Activated naive CD4-positive, alpha-beta T cell treated with Interleukin-2 at 50 U/mL for 16 hours (primary cell): ENCODE data around the gene TASL.
A peak's percentile ranks its signal among the peaks of the same experiment; 100 is the strongest.
"Not testable (repeated sequence)": the region's sequence is repeated elsewhere in the genome, so short reads cannot be mapped to it uniquely, and the experiment has no call there.

Experiments
- DNase-seq: peaks from one replicate; pipeline ENCODE4 v3.0.0-alpha.2; 2020

The TASL gene, protein sequence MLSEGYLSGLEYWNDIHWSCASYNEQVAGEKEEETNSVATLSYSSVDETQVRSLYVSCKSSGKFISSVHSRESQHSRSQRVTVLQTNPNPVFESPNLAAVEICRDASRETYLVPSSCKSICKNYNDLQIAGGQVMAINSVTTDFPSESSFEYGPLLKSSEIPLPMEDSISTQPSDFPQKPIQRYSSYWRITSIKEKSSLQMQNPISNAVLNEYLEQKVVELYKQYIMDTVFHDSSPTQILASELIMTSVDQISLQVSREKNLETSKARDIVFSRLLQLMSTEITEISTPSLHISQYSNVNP

DNA sequence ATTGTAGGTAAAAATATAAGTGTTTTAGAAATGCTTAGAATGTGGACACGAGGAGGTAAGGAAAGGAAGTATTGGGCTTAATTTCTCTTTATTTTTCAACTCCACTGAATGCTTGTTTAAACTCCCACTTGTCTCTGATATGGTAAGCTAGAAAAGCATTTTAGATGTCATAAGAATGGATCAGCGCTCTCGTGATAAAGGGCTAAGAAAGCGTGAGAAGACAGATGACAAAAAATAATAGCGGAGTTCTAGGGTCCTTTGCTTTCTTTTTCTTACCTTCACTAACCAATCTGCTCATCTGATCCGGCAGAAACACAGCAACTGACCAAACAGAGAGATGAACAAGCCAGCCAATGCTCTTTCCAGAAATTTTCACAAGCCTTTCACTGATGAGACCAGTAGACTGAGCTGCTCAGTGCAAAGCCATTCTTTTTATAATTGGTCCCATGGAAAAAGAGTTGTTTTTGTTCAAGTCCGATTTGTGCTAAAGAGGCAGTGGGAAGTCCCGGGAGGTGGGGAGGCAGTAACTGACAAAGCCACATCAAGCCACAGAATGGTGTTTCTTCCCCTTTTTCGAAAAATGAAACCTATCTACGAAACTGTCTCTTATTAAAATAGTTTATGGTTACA is at the start of gene TASL:
Gene TASL, minus strand, starts transcription at position 405 of the 630 bp plus-strand sequence. CDS start 17,411 bp downstream, outside the sequence.
- peak; percentile 22 for DNase-seq

GRCh38 chrX:30626402-30626801 is 48.8 kb upstream of the TASL start:
- no peak for DNase-seq

DNA sequence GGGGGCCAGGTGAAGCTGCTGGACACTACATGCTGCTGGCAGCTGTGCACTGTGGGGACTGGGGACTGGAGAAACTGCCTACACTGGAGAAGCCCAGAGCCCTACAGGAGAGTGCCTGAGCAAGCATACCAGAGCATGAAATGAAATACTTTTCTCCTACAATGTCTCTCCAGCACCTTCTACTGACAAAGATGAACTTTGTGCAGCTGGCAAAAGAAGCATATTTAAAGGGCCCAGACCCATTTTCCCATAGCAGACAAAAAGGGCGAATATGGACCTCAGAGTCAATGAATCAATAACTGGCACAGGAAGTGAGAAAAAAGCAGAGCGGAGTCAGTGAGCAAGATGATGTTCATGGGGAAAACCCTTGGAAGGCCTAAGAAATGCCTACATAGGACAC is 44.8 kb upstream of the TASL start:
- DNase-seq = no peak

DNA sequence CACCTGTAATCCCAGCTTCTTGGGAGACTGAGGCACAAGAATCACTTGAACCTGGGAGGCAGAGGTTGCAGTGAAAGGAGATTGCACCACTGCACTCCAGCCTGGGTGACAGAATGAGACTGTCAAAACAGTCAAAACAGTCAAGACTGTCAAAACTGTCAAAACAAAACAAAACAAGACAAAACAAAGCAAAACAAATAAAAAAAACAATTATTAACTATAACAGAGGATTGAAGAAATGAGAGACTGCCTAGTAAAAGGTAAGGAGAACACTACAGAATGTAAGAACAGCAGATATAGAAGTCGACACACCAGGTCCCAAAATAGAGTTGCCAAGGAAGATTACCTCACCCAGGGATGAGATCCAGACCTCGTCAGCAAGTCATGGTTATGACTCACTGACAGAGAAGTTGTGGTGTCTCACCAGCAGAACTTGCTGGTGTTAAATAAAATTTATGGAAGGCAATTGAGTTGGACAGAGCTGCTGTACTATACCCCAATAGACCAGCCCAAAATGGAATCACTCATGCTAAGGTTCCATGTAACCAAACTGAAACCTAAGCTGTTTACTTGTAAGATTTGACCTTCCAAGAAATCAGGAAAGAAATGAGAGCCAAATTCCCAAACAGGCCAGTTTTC is 43.5 kb upstream of the TASL start:
- no peak for DNase-seq

GRCh38 chrX:30620125-30620524 is 42.6 kb upstream of the TASL start:
- DNase-seq = no peak

DNA sequence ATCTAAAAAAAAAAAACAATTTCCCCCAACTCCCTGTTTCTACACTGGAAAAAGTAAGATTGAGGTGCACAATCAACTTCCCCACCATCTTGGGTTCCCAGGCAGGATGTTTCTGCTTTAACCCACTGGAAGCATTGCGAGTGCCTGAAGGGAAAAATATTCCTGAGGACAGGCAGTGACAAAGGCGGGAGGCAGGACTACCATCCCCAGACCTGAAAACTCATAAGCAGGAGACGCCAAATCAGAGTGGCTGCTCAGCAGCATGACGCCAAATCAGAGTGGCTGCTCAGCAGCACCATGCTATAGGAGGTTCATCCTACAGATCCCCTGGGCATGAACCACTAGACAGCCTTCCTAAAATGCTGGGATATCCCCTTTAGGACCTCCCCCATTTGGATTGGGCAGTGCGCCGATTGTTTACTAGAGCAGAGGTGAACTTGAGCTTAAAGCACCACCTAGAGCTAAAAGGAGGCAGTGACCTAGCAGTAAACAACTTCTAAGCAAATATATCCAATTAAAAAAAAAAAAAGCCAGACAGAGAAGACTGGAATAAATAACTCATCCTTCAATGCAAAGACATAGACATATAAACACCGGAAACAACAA is 40.7 kb upstream of the TASL start:
- DNase-seq = no peak

GRCh38 chrX:30615229-30615628 is 37.7 kb upstream of the TASL start:
- DNase-seq = no peak

DNA sequence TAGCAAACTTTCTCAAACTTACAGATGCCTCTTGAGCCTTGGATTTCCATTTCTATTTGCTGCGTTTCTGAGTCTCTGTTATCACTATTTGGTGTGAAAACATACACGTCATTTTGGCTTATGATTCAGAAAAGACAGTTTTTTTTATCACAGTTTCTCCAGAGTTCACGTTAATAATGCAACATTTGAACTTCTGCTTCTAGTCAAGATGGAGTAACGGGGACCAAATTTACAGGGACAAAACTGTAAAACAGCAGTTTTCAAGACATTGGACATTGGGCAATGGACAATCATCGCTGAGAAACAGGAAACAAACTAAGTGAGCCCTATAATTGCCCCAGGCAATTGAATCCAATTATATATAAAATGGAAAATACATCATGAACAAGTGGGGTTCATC is 36.2 kb upstream of the TASL start:
- no peak for DNase-seq

GRCh38 chrX:30612250-30612655 is 34.7 kb upstream of the TASL start:
- no peak for DNase-seq

- DNase-seq = no peak
These were observed 32.5 kb upstream of the TASL start for GRCh38 chrX:30610026-30610425.

DNA sequence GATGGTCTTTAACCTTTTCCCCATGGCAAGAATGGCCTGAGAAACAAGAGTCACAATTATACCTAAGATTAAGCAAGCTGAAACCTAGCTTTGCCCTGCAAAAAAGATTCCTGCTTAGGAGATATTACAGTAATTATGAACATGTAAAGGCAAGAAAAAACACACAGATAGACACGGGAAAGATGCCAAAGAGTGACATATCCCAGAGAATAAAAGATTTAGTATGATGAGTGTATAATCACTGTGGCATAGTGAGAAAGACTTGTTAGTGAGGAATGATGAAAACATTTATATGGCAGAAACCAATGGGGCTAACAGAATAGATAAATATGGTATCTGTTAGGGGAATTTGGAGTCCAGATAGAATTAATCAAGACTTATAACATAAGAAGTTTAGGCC is 29.6 kb upstream of the TASL start:
- DNase-seq = no peak

DNA sequence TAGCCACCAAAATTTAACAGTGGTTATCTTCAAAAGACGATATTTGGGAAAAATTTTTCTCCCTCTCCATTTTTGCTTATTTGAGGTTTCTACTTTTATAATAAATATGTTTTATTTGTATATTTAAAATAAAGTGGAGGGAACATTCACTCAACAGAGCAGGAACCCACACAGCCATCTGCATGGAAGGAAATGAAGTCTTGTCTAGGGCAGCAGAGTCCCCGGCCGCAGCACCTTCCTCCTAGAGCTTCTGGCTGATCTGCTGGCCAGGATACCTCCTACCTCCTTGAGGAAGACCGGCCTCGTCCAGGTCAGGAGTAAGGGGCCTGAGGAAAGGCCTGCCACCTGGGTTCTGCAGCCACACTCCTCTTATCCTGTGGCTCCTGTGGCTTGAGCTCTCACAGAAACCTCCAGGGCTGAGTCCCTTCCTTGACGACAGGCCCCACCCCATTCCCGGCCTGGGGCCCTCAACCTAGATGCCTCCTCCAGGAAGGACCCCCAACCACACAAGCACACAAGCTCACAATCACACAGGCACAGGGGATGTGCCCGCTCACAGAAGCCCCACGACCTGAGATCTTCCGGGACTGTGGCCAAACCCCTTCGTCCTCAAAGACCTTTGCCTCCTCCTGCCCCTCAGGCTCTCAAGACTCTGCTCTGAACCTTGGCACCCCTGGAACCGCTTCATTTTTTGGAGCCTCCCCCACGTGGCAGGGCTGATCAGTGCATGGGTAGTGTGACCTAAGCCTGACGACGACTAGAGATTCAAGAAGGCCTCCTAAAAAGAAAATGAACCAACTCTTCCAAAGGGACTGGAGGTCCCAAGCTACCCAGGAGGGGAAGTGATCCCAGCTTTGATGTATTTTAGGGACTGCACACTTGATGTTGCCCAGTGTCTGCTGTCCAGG is 23.0 kb upstream of the TASL start:
- not testable (repeated sequence) for DNase-seq

DNA sequence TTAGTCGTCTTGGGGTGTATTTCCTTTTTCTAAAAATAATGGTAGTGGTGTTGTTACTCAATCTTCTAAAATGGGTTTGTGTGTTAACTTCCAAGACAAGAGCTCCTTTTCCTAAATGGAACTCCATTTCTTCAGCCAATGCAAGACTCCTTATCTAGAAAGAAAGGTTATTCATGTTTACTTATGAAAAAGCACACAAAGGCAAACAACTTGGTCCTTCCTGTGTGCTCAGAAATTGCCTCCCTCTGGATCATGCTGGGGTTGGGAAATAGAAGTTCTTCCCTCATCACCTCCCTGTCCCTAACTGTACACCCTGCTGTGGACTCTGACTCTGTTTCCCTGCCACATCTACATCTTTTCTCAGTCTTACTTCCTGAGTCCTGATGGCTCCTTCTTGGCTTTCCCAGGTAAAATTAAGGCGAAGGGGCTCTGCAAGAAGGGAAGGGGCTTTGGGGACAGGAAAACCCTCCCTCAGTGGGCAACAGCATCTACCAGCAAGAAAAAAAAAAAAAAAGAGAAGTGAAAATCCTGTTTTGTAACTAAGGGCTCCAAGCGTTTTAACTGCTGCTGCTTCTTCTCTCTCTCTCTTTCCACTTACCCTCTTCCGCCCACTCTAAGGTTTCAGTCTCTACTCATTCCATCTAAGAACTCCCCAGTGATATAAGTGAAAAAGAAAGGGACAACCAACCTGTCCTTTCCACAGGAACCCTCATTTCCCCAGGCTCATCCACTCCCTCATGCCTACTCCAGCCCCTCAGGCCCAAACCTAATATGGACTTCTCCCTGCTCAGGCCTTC is 19.8 kb upstream of the TASL start:
- no peak for DNase-seq

GRCh38 chrX:30593440-30594200 is 16.1 kb upstream of the TASL start:
- DNase-seq = peak; percentile 8

GRCh38 chrX:30592831-30593230 is 15.3 kb upstream of the TASL start:
- DNase-seq = no peak

DNA sequence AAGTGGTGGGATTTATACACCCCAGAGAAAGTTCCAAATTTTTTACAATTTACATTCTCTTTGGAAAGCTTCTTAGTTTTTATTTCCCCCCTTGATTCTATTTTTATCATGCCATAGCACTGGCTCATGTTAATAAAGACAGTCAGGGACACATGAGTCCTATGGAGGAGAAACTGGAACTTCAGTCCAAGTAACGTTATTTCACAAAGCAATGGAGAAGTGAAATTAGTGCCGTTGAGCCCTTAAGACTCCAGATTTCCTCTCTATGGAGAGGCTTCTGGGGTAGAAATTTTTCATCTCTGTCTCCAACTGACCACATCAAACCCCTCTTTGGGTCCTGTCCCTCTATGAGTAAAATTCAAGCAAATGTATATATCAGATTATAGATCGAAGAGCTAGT is 12.8 kb upstream of the TASL start:
- no peak for DNase-seq

DNA sequence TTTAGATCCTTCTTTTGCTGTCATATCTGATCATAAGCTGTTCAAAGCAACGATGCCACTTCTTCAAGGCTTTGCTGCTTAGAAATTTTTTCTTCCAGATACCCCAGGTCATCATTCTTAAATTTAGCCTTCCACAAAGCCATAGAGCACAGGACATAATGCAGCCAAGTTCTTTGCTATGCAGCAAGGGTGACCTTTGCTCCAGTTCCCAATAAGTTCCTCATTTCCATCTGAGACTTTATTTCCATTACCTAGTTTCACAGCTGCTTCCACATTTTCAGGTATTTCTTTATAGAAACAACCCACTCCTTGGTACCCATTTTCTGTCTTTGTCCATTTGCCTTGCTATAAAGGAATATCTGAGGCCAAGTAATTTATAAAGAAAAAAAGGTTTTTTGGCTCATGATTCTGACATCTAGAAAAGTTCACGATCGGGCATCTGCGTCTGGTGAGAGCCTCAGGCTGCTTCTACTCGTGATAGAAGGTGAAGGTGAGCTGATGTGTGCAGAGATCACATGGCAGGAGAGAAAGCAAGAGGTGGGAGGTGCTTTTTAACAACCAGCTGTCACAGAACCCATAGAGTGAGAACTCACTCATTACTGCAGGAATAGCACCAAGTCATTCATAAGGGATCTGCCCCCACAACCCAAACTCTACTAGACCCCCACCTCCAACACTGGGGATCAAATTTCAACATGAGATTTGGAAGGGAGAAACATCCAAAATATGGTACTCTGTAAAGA is 11.8 kb upstream of the TASL start:
- no peak for DNase-seq

- DNase-seq = no peak
These were observed 8.9 kb upstream of the TASL start for GRCh38 chrX:30586516-30586915.

DNA sequence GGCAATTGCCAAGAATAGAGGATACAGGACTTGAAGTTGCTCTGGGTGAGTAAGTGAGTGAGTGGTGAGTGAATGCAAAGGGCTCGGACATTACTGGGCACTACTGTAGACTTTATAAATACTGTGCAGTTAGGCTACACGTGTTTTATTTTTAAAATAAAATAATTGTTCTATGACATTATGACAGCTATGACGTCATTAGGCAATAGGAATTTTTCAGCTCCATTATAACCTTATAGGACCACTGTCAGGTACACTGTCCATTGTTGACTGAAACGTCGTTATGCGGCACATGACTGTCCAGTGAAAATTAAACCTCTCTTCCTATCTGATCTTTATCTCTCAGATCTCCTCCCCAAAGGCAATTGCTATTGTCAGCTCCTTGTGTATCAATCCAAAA is 5.1 kb upstream of the TASL start:
- DNase-seq = no peak

DNA sequence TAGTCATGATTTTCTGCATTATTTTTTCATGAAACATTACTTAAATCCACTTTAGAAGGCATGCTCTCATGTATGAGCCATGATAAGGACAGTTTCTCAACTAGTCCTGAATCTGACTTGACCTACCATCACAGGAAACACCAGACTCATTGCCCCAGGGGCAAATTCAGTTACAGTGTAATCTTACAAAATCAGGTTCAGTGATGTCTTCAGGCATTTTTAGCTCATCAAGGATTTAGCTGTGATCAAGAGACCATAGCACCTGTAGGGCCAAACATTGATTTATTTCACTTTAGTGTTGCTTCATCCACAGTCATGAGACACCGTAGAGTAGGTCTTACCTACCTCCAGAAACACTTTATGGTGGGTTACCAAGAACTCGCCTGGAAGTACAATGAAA is 3.1 kb upstream of the TASL start:
- DNase-seq = no peak
